Right lobe of liver (tissue), 6 donors: ENCODE measurements around the gene NFKB1. TPM values are rescaled to one million over a fixed set of nuclear protein-coding genes. Genes with fewer than 3 reads are reported as not detected.

Experiments
- ATAC-seq, 4 donors: fragments of 200-7000 bp; cut with Tn5 transposase; one replicate each; pipeline ENCODE4 v1.9.1; 2020; ENCODE audit warnings: mild to moderate bottlenecking in 4 of 4, moderate library complexity in 4 of 4
- DNase-seq, 3 donors: peaks; one replicate each; pipeline ENCODE4 v3.0.0-alpha.2; 2020
- H3K27ac ChIP-seq, 3 donors: fragments of 200-600 bp; one replicate each; pipeline ENCODE4 v1.8.0; 2022
- H3K27me3 ChIP-seq, 2 donors: fragments of 200-600 bp; one replicate each; pipeline ENCODE4 v1.8.0; 2022
- H3K36me3 ChIP-seq, 4 donors: fragments of 200-600 bp; sonication (generic) in 1 of 4; one replicate each; pipeline versions ENCODE4 v1.5.1 to v1.8.0; 2017 to 2022; ENCODE audit warnings: control low read depth in 1 of 4
- H3K4me1 ChIP-seq, 4 donors: fragments of 200-600 bp; sonication (generic) in 1 of 4; one replicate each; pipeline versions ENCODE4 v1.5.1 to v1.8.0; 2017 to 2022; ENCODE audit warnings: control low read depth in 1 of 4
- H3K4me3 ChIP-seq, 3 donors: fragments of 200-600 bp; one replicate each; pipeline ENCODE4 v1.8.0; 2022
- H3K9me3 ChIP-seq, 4 donors: fragments of 200-600 bp; sonication (generic) in 1 of 4; one replicate each; pipeline versions ENCODE4 v1.5.1 to v1.8.0; 2017 to 2022; ENCODE audit warnings: control low read depth in 1 of 4
- POLR2A ChIP-seq: fragments of 450-650 bp; IDR thresholded peaks from one replicate; pipeline ENCODE4 v1.6.1; 2017; ENCODE audit warnings: antibody characterized with exemption, mild to moderate bottlenecking
- WGBS: methylation state at CpG from one replicate; pipeline ENCODE4 v1.1.6; 2018; ENCODE audit warnings: low coverage, low lambda C conversion rate; ENCODE audit not compliant: insufficient coverage; ENCODE audit errors: missing lambda C conversion rate; 5-methylcytosine and 5-hydroxymethylcytosine counted together
- intact Hi-C, 2 donors: fragments of 100-400 bp; cut with DNase I; formaldehyde crosslinking; loops; one replicate each; pipeline versions ENCODE4 v1.11.2 to v1.14.1; 2022
- total RNA-seq, 6 experiments: library from RNA; depleted of rRNA in 2 of 6; stranded (reverse); fragments of >200 nt in 2 of 6; fragmentation: NEBNext Ultra II Directional in 3 of 6; extraction: Animal tissue kit (Norgen Biotek cat#: 25700) in 3 of 6; gene quantifications; one replicate each; pipeline versions ENCODE4 v1.1.0 to v1.2.4, GENCODE V29; 2016 to 2023
- TF ChIP-seq, protein P1 (sequence below), 4 donors: fragments of 200-600 bp in 3 of 4; fragments of 450-650 bp in 1 of 4; IDR thresholded peaks; one replicate each; pipeline versions ENCODE4 v1.5.1 to v1.8.0; 2016 to 2022; ENCODE audit warnings: antibody characterized with exemption in 4 of 4, mild to moderate bottlenecking in 2 of 4
- donor health status: DM: no; HTN: yes; CAD: no.
- donor health status: DM: no; HTN: no; CAD: no.
- donor health status: DM: no; HTN: no; CAD: no.
- donor health status: DM: no; HTN: yes; CAD: no.
- donor health status: DM: no; HTN: yes; CAD: no.

The NFKB1 gene
- total RNA-seq, 6 experiments from 2014 or later: 13.8 to 48.6 (median 17.5) TPM

DNA sequence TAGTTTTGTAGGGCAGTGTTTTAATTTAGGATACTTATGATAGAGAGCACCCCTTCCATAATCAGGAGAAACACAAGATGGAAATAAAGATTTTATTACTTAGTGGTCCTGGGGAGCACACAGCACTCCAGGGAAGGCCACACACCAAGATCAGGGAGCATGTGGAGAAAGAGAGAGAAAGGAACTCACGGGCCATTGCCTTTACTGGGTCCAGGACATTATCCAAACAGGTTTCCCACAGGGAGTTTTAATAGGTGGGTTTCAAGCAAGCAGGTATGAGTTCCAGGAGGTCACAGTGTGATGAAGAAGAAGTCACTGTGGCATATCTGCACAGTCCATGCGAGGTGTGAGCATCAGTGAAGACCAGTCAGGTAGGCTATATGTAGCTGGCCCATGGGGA, 46.8 kb downstream of the NFKB1 start:
- DNase-seq (no peak), ATAC-seq (no peak)
- Histone ChIP-seq H3K27me3 (no peaks in the 10 kb centered on the region), H3K4me1 (no peaks in the 10 kb centered on the region), H3K36me3 (no peaks in the 10 kb centered on the region), H3K9me3 (no peaks in the 10 kb centered on the region), H3K27ac (no peak overlapping the region), H3K4me3 (no peak overlapping the region)
- intact Hi-C loops: no loop called here
- WGBS: 100% methylated on average over 2 of the region's 2 CpGs
- TF ChIP-seq POLR2A: no peak
- TF ChIP-seq, protein P1, sequence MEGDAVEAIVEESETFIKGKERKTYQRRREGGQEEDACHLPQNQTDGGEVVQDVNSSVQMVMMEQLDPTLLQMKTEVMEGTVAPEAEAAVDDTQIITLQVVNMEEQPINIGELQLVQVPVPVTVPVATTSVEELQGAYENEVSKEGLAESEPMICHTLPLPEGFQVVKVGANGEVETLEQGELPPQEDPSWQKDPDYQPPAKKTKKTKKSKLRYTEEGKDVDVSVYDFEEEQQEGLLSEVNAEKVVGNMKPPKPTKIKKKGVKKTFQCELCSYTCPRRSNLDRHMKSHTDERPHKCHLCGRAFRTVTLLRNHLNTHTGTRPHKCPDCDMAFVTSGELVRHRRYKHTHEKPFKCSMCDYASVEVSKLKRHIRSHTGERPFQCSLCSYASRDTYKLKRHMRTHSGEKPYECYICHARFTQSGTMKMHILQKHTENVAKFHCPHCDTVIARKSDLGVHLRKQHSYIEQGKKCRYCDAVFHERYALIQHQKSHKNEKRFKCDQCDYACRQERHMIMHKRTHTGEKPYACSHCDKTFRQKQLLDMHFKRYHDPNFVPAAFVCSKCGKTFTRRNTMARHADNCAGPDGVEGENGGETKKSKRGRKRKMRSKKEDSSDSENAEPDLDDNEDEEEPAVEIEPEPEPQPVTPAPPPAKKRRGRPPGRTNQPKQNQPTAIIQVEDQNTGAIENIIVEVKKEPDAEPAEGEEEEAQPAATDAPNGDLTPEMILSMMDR (IDR thresholded peaks at IDR 0.05): no peak

DNA sequence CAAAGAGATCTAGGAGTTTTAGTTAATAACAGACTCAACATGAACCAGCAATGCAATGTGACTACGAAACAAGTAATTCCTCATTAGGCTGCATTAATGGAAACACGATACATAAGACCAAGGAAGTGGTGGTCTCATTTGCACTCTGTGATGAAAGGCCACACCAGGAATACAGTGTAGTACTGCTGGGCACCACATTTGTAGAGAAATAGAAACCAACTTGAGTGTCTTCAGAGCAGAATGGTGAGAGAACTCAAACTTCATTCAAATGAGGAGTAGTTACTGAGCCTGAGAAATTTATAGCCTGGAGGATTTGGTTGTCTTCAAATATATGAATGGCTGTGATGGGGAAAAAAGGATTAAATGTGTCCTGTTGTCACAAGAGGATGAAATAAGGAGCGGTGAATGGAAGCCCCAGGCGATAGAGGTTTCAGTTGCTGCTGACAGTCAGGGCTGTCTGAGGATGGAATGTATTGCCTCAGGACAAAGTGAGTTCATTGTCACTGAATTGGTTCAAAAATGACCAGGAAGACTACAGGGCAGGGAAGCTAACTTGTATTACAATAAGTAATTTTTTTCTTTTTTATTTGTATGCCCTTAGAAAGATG, 50.9 kb downstream of the NFKB1 start:
- no peak overlapping the region for H3K27ac ChIP-seq
- no peaks in the 10 kb centered on the region for H3K9me3 ChIP-seq
- intact Hi-C loops: no loop called here
- H3K4me3 ChIP-seq: no peak overlapping the region
- H3K27me3 ChIP-seq: no peaks in the 10 kb centered on the region
- DNase-seq: no peak
- no peak for ATAC-seq
- H3K36me3 ChIP-seq: no peaks in the 10 kb centered on the region
- TF ChIP-seq POLR2A: no peak
- TF ChIP-seq, protein P1 (IDR thresholded peaks at IDR 0.05): no peak
- H3K4me1 ChIP-seq: no peaks in the 10 kb centered on the region
- WGBS: 95% methylated on average over 4 of the region's 4 CpGs

DNA sequence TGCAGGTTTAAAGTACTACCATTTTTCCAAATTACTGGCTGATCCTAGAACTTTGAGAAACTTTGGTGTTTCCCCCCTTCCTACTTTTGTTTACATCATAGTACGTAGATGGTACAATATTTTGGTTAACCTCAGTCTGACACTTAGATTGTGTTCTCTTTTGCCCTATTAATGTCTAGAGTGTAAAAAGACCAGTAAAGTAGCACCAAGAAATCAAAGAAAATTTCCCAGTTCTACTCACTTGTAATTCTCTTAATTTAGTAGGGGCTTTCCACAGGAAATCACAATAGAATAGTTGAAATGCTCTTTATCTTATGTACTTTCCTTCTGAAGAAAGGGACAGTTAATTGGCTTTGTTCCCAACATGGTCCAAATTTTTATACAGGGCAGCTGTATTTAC, 51.6 kb downstream of the NFKB1 start:
- H3K27ac ChIP-seq: no peak overlapping the region
- no peaks in the 10 kb centered on the region for H3K27me3 ChIP-seq
- TF ChIP-seq, protein P1 (IDR thresholded peaks at IDR 0.05): no peak
- no peak for TF ChIP-seq POLR2A
- ATAC-seq: no peak
- H3K36me3 ChIP-seq: no peaks in the 10 kb centered on the region
- 47% methylated on average over 1 of the region's 1 CpG for WGBS
- intact Hi-C loops: no loop called here
- H3K4me1 ChIP-seq: no peaks in the 10 kb centered on the region
- H3K9me3 ChIP-seq: no peaks in the 10 kb centered on the region
- DNase-seq: no peak
- H3K4me3 ChIP-seq: no peak overlapping the region

GRCh38 chr4:102553982-102554381, 52.8 kb downstream of the NFKB1 start:
- no peak for TF ChIP-seq POLR2A
- TF ChIP-seq, protein P1 (IDR thresholded peaks at IDR 0.05): no peak

GRCh38 chr4:102554482-102554881, 53.3 kb downstream of the NFKB1 start:
- TF ChIP-seq, protein P1 (IDR thresholded peaks at IDR 0.05): no peak
- no peak for TF ChIP-seq POLR2A
- Histone ChIP-seq H3K9me3 (no peaks in the 10 kb centered on the region), H3K36me3 (no peaks in the 10 kb centered on the region), H3K27ac (no peak overlapping the region), H3K4me1 (no peaks in the 10 kb centered on the region), H3K27me3 (no peaks in the 10 kb centered on the region), H3K4me3 (no peak overlapping the region)
- no peak for ATAC-seq
- intact Hi-C loops: no loop called here
- no peak for DNase-seq
- WGBS: 77% methylated on average over 5 of the region's 5 CpGs

More at GRCh38 chr4:102553982-102554381, 52.8 kb downstream of the NFKB1 start:
- 100% methylated on average over 1 of the region's 1 CpG for WGBS
- H3K4me1 ChIP-seq: no peaks in the 10 kb centered on the region
- H3K9me3 ChIP-seq: no peaks in the 10 kb centered on the region
- DNase-seq: no peak
- no peak overlapping the region for H3K27ac ChIP-seq
- no peaks in the 10 kb centered on the region for H3K36me3 ChIP-seq
- no peak overlapping the region for H3K4me3 ChIP-seq
- intact Hi-C loops: no loop called here
- no peak for ATAC-seq
- no peaks in the 10 kb centered on the region for H3K27me3 ChIP-seq
